GM18951 (cell line): ENCODE results near the gene NUP210.
"Not testable (repeated sequence)": the region's sequence is repeated elsewhere in the genome, so short reads cannot be mapped to it uniquely, and the experiment has no call there.

Experiments used
- POLR2A ChIP-seq: IDR thresholded peaks from 4 replicates; pipeline ENCODE4 v1.6.1; 2011; ENCODE audit warnings: mild to moderate bottlenecking; ENCODE audit not compliant: insufficient read length, insufficient read depth; ENCODE audit errors: extremely low read depth
- in situ Hi-C: fragments of 300-500 bp; cut with MboI; formaldehyde crosslinking; loops from one replicate; pipeline ENCODE4 v1.12.0; 2022; ENCODE audit warnings: low sequenced_read_pairs, mixed read lengths, inconsistent platforms; ENCODE audit not compliant: unreplicated experiment

Gene NUP210

GRCh38 chr3:13452490-13453335 lies 32.6 kb upstream of the NUP210 start:
- no peak for TF ChIP-seq POLR2A
- in situ Hi-C loops, result loop anchor here (25.0 kb wide), 1 partner anchor 365 kb away; no protein-coding TSS in a partner anchor

GRCh38 chr3:13451301-13451673 lies 31.2 kb upstream of the NUP210 start:
- in situ Hi-C loops, result loop anchor here (25.0 kb wide), 1 partner anchor 364 kb away; no protein-coding TSS in a partner anchor
- no peak for TF ChIP-seq POLR2A

GRCh38 chr3:13442882-13443281 lies 22.8 kb upstream of the NUP210 start:
- in situ Hi-C loops, result not testable (repeated sequence)

- TF ChIP-seq POLR2A, result no peak
- in situ Hi-C loops, result no loop called here
Measured at GRCh38 chr3:13440204-13440817, 20.2 kb upstream of the NUP210 start.

- in situ Hi-C loops, result not testable (repeated sequence)
Measured at GRCh38 chr3:13436213-13436612, 16.1 kb upstream of the NUP210 start.

GRCh38 chr3:13433912-13434311 lies 13.8 kb upstream of the NUP210 start:
- in situ Hi-C loops, result no loop called here
- no peak for TF ChIP-seq POLR2A

- TF ChIP-seq POLR2A, result no peak
- in situ Hi-C loops, result no loop called here
Measured at GRCh38 chr3:13432093-13432492, 12.0 kb upstream of the NUP210 start.

GRCh38 chr3:13430411-13430875 lies 10.3 kb upstream of the NUP210 start:
- in situ Hi-C loops, result not testable (repeated sequence)

GRCh38 chr3:13429631-13430291 lies 9.6 kb upstream of the NUP210 start:
- TF ChIP-seq POLR2A, result no peak
- in situ Hi-C loops, result no loop called here

- in situ Hi-C loops, result not testable (repeated sequence)
Measured at GRCh38 chr3:13428678-13429077, 8.6 kb upstream of the NUP210 start.

- TF ChIP-seq POLR2A, result no peak
- in situ Hi-C loops, result no loop called here
Measured at GRCh38 chr3:13427662-13428603, 7.8 kb upstream of the NUP210 start.

GRCh38 chr3:13426591-13426990 lies 6.5 kb upstream of the NUP210 start:
- no peak for TF ChIP-seq POLR2A
- in situ Hi-C loops, result no loop called here

GRCh38 chr3:13425689-13426088 lies 5.6 kb upstream of the NUP210 start:
- in situ Hi-C loops, result no loop called here
- no peak for TF ChIP-seq POLR2A
